Activated T-helper 17 cell treated with anti-CD3 and anti-CD28 coated beads, Interleukin-2, amount 50 U/mL, for 72 hours (primary cell): ENCODE data around the gene RHOA. TPM values are rescaled to one million over a fixed set of nuclear protein-coding genes. Genes with fewer than 3 reads are reported as not detected.
"Not testable (repeated sequence)": the region's sequence is repeated elsewhere in the genome, so short reads cannot be mapped to it uniquely, and the experiment has no call there.

Experiments
- ATAC-seq: fragments of 150-1000 bp; cut with Tn5 transposase; replicated peaks from 2 replicates; pipeline ENCODE4 v1.10.0; 2021; ENCODE audit warnings: mild to moderate bottlenecking, moderate library complexity
- H3K27ac Mint-ChIP-seq: one replicate; pipeline ENCODE4 v1.8.0; 2022; ENCODE audit warnings: mixed read lengths
- H3K27me3 Mint-ChIP-seq: one replicate; pipeline ENCODE4 v1.8.0; 2022; ENCODE audit warnings: mixed read lengths
- H3K36me3 Mint-ChIP-seq: one replicate; pipeline ENCODE4 v1.8.0; 2022; ENCODE audit warnings: low read depth, mild to moderate bottlenecking, mixed read lengths
- H3K4me1 Mint-ChIP-seq: one replicate; pipeline ENCODE4 v1.8.0; 2022; ENCODE audit warnings: mixed read lengths
- H3K4me3 Mint-ChIP-seq: one replicate; pipeline ENCODE4 v1.8.0; 2022; ENCODE audit warnings: mild to moderate bottlenecking, mixed read lengths
- H3K9me3 Mint-ChIP-seq: one replicate; pipeline ENCODE4 v1.8.0; 2022; ENCODE audit warnings: mixed read lengths
- total RNA-seq, 2 donors: library from RNA; stranded (reverse); gene quantifications; one replicate each; pipeline ENCODE4 v1.2.3, GENCODE V29; 2022

RHOA gene
- total RNA-seq, 2 donors from 2014 or later = 298 to 453 TPM

- peaks cover 51% of the 10 kb centered on the region for H3K36me3 Mint-ChIP-seq
- no peaks in the 10 kb centered on the region for H3K27me3 Mint-ChIP-seq
- H3K9me3 Mint-ChIP-seq = no peaks in the 10 kb centered on the region
- H3K4me3 Mint-ChIP-seq = no peak overlapping the region
- H3K27ac Mint-ChIP-seq = peak overlapping the region; percentile 91
- H3K4me1 Mint-ChIP-seq = peaks cover 33% of the 10 kb centered on the region
- no peak for ATAC-seq
Measured at GRCh38 chr3:49417516-49418120, 5.8 kb upstream of the RHOA start.

- Mint-ChIP-seq H3K4me3 (peak overlapping the region; percentile 69), H3K27ac (peak overlapping the region; percentile 91), H3K36me3 (peaks cover 58% of the 10 kb centered on the region), H3K9me3 (no peaks in the 10 kb centered on the region), H3K4me1 (peaks cover 33% of the 10 kb centered on the region), H3K27me3 (no peaks in the 10 kb centered on the region)
- no peak for ATAC-seq
Measured at GRCh38 chr3:49416867-49417266, 5.1 kb upstream of the RHOA start.

DNA sequence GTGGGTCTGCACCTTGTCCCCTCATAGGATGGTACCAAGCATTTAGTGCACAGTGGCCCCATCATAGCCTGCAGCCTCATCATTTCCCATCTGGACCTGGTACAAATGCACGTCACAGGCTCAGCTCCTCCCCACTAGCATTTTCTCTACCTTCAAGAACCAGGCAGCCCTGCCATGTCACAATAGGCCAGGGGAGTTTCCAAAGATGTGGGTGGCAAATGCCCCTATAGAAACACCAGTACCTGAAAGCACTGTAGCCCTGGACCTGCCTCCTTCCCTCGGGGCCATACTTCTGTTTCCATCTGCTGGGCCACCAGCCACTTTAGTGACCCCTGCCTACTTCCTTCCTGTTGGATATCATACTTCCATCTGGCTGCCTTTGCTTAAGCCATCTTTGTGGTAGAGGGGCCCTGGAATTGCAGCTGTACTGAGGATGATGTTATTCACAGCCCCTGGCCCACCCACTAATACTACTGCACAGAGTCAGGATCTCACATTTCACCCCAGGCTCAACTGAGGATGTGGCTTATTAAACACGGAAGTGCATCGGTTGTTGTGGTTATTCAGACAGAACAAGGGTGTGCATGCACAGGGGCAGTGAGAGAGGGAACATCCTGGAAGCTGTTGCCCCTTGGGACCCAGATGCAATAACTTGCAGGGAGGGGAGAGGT is 4.3 kb upstream of the RHOA start:
- no peaks in the 10 kb centered on the region for H3K9me3 Mint-ChIP-seq
- peaks cover 33% of the 10 kb centered on the region for H3K4me1 Mint-ChIP-seq
- peak overlapping the region; percentile 91 for H3K27ac Mint-ChIP-seq
- peaks cover 60% of the 10 kb centered on the region for H3K36me3 Mint-ChIP-seq
- H3K4me3 Mint-ChIP-seq = peak overlapping the region; percentile 69
- peak; percentile 33 for ATAC-seq
- no peaks in the 10 kb centered on the region for H3K27me3 Mint-ChIP-seq

- H3K4me1 Mint-ChIP-seq = peaks cover 36% of the 10 kb centered on the region
- peak overlapping the region; percentile 91 for H3K27ac Mint-ChIP-seq
- ATAC-seq = no peak
- no peaks in the 10 kb centered on the region for H3K27me3 Mint-ChIP-seq
- H3K4me3 Mint-ChIP-seq = peak overlapping the region; percentile 69
- peaks cover 74% of the 10 kb centered on the region for H3K36me3 Mint-ChIP-seq
- H3K9me3 Mint-ChIP-seq = no peaks in the 10 kb centered on the region
Measured at GRCh38 chr3:49414753-49415152, 3.0 kb upstream of the RHOA start.

GRCh38 chr3:49413338-49413734 is 1.6 kb upstream of the RHOA start:
- Mint-ChIP-seq H3K4me1 (peaks cover 37% of the 10 kb centered on the region), H3K36me3 (peaks cover 78% of the 10 kb centered on the region), H3K27me3 (no peaks in the 10 kb centered on the region), H3K4me3 (peak overlapping the region; percentile 89), H3K9me3 (no peaks in the 10 kb centered on the region), H3K27ac (peak overlapping the region; percentile 94)
- no peak for ATAC-seq

DNA sequence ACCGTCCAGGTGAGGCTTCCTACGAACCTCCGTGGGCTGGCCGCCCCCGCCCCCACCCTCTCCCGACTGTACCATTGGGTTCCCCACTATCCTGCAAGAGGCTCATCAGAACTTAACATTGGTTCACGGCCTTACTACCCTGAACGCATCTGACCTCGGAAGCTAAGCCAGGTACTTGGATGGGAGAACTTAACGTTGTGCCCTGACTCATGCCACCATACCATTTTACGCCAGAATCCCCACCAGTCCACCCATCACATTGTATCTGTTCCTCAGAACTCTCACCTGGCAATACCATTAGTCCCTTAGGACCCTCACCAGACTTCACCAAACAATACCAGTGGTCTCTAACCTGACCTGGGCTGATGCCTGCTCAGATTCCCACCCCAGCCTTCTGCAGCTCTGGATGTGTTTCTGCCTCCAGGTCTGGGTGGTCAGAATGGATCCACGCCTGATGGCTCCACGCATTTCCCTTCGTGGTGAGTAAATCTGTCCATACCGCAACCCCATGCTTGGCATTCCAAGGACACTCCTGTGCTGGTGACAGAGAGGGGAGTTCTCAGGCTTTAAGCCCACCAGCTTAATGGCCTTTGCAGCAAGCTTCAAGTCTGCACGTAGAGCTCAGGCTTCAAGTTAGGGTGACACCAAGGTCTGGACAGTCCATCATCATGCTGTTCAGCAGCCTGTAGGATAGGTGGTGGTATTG is 1.0 kb upstream of the RHOA start:
- H3K27ac Mint-ChIP-seq = peak overlapping the region; percentile 94
- peaks cover 78% of the 10 kb centered on the region for H3K36me3 Mint-ChIP-seq

DNA sequence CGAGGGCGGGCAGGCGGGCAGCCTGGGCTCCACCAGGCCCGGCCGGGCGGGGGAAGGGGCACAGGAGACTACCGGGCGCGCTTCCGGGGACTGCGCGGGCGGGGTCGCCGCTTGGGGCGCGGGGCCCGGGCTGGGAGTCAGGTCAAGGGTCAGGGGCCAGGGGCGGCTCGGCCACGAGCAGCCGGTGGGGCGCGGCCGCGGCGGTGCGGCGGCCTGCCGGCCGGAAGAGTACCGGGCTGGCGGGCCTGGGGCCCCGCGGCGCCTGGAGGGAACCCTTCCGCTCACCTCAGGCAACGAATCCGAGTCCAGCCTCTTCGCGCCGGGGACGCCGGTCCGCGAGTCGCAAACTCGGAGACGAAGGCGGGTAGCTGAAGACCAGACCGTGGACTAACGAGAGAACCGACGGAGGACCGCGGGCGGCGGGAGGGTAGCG is 225 bp downstream of the RHOA start:
- Mint-ChIP-seq H3K36me3 (peaks cover 81% of the 10 kb centered on the region), H3K4me1 (peaks cover 43% of the 10 kb centered on the region), H3K9me3 (no peaks in the 10 kb centered on the region), H3K27ac (peak overlapping the region; percentile 94), H3K27me3 (no peaks in the 10 kb centered on the region), H3K4me3 (peak overlapping the region; percentile 89)
- ATAC-seq = peak; percentile 23

More for the DNA sequence above, 1.0 kb upstream of the RHOA start:
- no peaks in the 10 kb centered on the region for H3K9me3 Mint-ChIP-seq
- H3K4me3 Mint-ChIP-seq = peak overlapping the region; percentile 89
- H3K27me3 Mint-ChIP-seq = no peaks in the 10 kb centered on the region
- no peak for ATAC-seq
- H3K4me1 Mint-ChIP-seq = peaks cover 37% of the 10 kb centered on the region

GRCh38 chr3:49410846-49411534 is 786 bp downstream of the RHOA start:
- ATAC-seq = no peak
- peak overlapping the region; percentile 85 for H3K27ac Mint-ChIP-seq
- H3K4me3 Mint-ChIP-seq = peak overlapping the region; percentile 89
- no peaks in the 10 kb centered on the region for H3K27me3 Mint-ChIP-seq
- H3K36me3 Mint-ChIP-seq = peaks cover 81% of the 10 kb centered on the region
- peaks cover 42% of the 10 kb centered on the region for H3K4me1 Mint-ChIP-seq
- no peaks in the 10 kb centered on the region for H3K9me3 Mint-ChIP-seq

DNA sequence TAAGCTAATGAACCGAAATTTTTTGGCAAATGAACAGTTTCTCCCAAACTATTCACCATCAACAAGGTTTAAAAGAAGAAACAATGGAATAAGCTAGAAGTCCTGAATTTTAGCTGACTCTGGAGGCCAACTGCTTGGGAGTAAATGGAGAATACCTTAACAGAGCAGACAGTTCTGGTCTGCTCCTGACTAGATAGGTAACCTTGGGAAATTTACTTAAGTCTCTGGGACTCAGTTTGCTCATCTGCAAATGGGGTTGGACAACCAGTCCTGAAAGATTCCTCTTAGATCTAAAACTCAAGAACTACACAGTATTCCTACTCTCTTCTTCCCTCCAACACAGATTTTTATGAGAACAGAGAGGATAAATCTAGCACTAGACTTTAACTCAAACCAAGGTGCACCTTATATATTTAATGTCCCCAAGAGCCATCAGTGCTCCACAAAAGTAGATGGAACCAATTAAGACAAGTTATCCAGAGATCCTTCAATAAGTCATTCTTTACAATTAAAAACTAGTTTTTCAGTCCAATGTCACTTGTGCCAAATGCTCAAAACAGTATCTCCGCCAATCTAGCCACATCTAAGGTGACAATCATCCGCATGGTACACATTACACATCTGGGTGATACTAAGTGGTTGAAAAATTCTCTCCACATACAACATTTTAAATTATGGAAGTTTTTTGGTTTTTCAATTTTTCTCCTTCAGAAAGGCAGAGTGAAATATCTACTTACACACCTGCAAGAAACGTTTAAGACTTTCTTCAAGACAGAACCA is 1.5 kb downstream of the RHOA start:
- no peaks in the 10 kb centered on the region for H3K9me3 Mint-ChIP-seq
- peaks cover 44% of the 10 kb centered on the region for H3K4me1 Mint-ChIP-seq
- peak overlapping the region; percentile 85 for H3K27ac Mint-ChIP-seq
- H3K27me3 Mint-ChIP-seq = no peaks in the 10 kb centered on the region
- no peak for ATAC-seq
- H3K4me3 Mint-ChIP-seq = peak overlapping the region; percentile 89
- H3K36me3 Mint-ChIP-seq = peaks cover 81% of the 10 kb centered on the region

DNA sequence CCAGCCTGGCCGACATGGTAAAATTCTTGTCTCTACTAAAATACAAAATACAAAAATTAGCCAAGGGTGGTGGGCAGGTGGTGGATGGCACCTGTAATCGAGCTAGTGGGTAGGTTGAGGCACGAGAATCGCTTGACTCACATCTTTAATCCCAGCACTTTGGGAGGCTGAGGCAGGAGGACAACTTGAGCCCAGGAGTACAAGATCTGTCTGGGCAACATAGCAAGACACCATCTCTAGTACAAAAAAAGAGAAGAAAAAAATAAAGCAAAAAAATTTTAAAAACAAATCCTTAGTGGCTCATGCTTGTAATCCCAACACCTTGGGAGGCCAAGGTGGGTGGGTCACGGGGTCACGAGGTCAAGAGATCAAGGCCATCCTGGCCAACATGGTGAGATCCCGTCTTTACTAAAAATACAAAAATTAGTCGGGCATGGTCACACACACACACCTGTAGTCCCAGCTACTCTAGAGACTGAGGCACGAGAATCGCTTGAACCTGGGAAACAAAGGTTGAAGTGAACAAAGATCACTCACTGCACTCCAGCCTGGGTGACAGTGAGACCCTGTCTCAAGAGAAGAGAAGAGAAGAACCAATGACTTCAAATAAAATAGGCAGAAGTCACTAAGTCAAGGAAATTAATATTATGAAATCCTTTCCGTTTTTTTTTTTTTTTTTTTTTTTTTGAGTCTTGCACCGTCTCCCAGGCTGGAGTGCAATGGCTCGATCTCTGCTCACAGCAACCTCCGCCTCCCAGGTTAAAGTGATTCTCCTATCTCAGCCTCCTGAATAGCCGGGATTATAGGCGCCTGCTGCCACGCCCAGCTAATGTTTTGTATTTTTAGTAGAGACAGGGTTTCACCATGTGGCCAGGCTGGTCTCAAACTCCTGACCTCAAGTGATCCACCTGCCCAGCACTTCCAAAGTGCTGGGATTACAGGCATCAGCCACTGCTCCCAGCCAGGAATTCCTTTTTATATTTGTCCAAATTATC is 4.9 kb downstream of the RHOA start:
- no peak for ATAC-seq
- Mint-ChIP-seq H3K4me1 (peaks cover 39% of the 10 kb centered on the region), H3K4me3 (peak overlapping the region; percentile 43), H3K9me3 (no peaks in the 10 kb centered on the region), H3K27me3 (no peaks in the 10 kb centered on the region), H3K36me3 (peaks cover 85% of the 10 kb centered on the region), H3K27ac (peak overlapping the region; percentile 89)

GRCh38 chr3:49405570-49405969 is 6.2 kb downstream of the RHOA start:
- H3K27ac Mint-ChIP-seq = peak overlapping the region; percentile 89
- H3K27me3 Mint-ChIP-seq, H3K9me3 Mint-ChIP-seq, ATAC-seq: not testable (repeated sequence)
- H3K4me3 Mint-ChIP-seq = peak overlapping the region; percentile 43
- H3K4me1 Mint-ChIP-seq = peaks cover 43% of the 10 kb centered on the region
- H3K36me3 Mint-ChIP-seq = peaks cover 90% of the 10 kb centered on the region

DNA sequence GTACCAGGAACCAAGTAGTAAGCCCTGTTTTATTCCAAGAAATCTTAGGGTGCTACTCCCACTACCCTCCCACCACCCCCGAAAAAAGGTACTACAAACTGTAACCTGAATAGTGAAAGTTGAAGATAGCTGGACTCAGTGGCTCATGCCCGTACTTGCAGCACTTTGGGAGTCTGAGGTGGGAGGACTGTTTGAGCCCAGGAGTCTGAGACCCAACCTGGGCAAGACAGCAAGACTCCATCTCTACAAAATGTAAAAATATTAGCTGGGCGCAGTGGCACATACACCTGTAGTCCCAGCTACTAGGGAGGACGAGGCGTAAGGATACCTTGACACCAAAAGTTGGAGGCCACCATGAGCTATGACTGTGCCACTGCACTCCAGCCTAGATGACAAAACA is 7.9 kb downstream of the RHOA start:
- no peak for ATAC-seq
- Mint-ChIP-seq H3K9me3 (no peaks in the 10 kb centered on the region), H3K36me3 (peaks cover 93% of the 10 kb centered on the region), H3K27ac (no peak overlapping the region), H3K4me3 (no peak overlapping the region), H3K27me3 (no peaks in the 10 kb centered on the region), H3K4me1 (peaks cover 36% of the 10 kb centered on the region)

- Mint-ChIP-seq H3K4me1 (peaks cover 36% of the 10 kb centered on the region), H3K27me3 (no peaks in the 10 kb centered on the region), H3K4me3 (no peak overlapping the region), H3K36me3 (peaks cover 95% of the 10 kb centered on the region), H3K9me3 (no peaks in the 10 kb centered on the region), H3K27ac (no peak overlapping the region)
- ATAC-seq = no peak
Measured at GRCh38 chr3:49401766-49402165, 10.0 kb downstream of the RHOA start.
